Psoas muscle (tissue), 8 donors: ENCODE data around the gene CAB39. TPM values are rescaled to one million over a fixed set of nuclear protein-coding genes. Genes with fewer than 3 reads are reported as not detected.
"Not testable (repeated sequence)": the region's sequence is repeated elsewhere in the genome, so short reads cannot be mapped to it uniquely, and the experiment has no call there.

Source experiments
- ATAC-seq, 4 donors: fragments of 200-7000 bp; cut with Tn5 transposase; one replicate each; pipeline ENCODE4 v1.9.1; 2020; ENCODE audit warnings: moderate library complexity in 3 of 4, mild to moderate bottlenecking in 2 of 4
- DNase-seq, 2 donors: peaks; one replicate each; pipeline ENCODE4 v3.0.0-alpha.2; 2020
- H3K27ac ChIP-seq: fragments of 200-600 bp; one replicate; pipeline ENCODE4 v1.8.0; 2022
- H3K27me3 ChIP-seq, 3 donors: fragments of 200-600 bp in 1 of 3; one replicate each; pipeline versions ENCODE4 v1.6.1 to v1.8.0; 2013 to 2022; ENCODE audit warnings: low read length in 2 of 3, mild to moderate bottlenecking in 2 of 3, moderate library complexity in 1 of 3; ENCODE audit not compliant: insufficient read depth in 3 of 3
- H3K36me3 ChIP-seq, 2 donors: fragments of 200-600 bp in 1 of 2; one replicate each; pipeline versions ENCODE4 v1.6.1 to v1.8.0; 2013 to 2022; ENCODE audit warnings: low read depth in 1 of 2, mild to moderate bottlenecking in 1 of 2, moderate library complexity in 1 of 2; ENCODE audit not compliant: insufficient read depth in 1 of 2
- H3K4me1 ChIP-seq: fragments of 200-600 bp; one replicate; pipeline ENCODE4 v1.8.0; 2022
- H3K4me3 ChIP-seq: fragments of 200-600 bp; one replicate; pipeline ENCODE4 v1.8.0; 2022; ENCODE audit warnings: mild to moderate bottlenecking
- H3K9me3 ChIP-seq: fragments of 200-600 bp; one replicate; pipeline ENCODE4 v1.8.0; 2022
- CTCF ChIP-seq: fragments of 200-600 bp; IDR thresholded peaks from one replicate; pipeline ENCODE4 v1.8.0; 2022; ENCODE audit warnings: antibody characterized with exemption
- WGBS, 3 donors: extraction: QIAGEN DNeasy Blood & Tissue Kit; methylation state at CpG; one replicate each; pipeline versions ENCODE4 v1.1.6 to v1.1.7; 2013; 5-methylcytosine and 5-hydroxymethylcytosine counted together
- intact Hi-C, 2 donors: fragments of 100-400 bp; cut with DNase I; formaldehyde crosslinking; loops; one replicate each; pipeline versions ENCODE4 v1.11.0 to v1.14.2; 2022
- polyA plus RNA-seq, 3 donors: library from polyadenylated mRNA; stranded (reverse); fragments of 200-250 nt; gene quantifications; one replicate each; pipeline ENCODE4 v1.2.3, GENCODE V29; 2013
- total RNA-seq, 4 donors: library from RNA; stranded (reverse); fragmentation: NEBNext Ultra II Directional in 2 of 4; extraction: Animal tissue kit (Norgen Biotek cat#: 25700) in 2 of 4; gene quantifications; one replicate each; pipeline versions ENCODE4 v1.2.1 to v1.2.4, GENCODE V29; 2021 to 2023
- donor health status: healthy with polysubstance abuse.
- donor health status: DM: no; HTN: no; CAD: no; lungs with moderate emphysema.
- donor health status: Bipolar disorder and iron deficiency.
- donor health status: healthy.
- donor health status: DM: yes; HTN: yes; CAD: no.
- donor health status: DM: no; HTN: no; CAD: no.
- donor health status: DM: no; HTN: no; CAD: no.
- donor health status: DM: yes; HTN: yes; CAD: no.

CAB39 gene
- total and polyA plus RNA-seq, 7 donors: 36.0 to 166 (median 123) TPM

GRCh38 chr2:230701308-230701707 lies 11.3 kb upstream of the CAB39 start:
- ATAC-seq (no peak), DNase-seq (no peak)
- H3K4me1 ChIP-seq: no peaks in the 10 kb centered on the region
- H3K4me3 ChIP-seq: no peak overlapping the region
- intact Hi-C loops: no loop called here
- TF ChIP-seq CTCF: no peak
- no peaks in the 10 kb centered on the region for H3K36me3 ChIP-seq
- no peaks in the 10 kb centered on the region for H3K27me3 ChIP-seq
- no peaks in the 10 kb centered on the region for H3K9me3 ChIP-seq
- H3K27ac ChIP-seq: no peak overlapping the region
- 88 to 93% (median 93%) methylated on average over 3 of the region's 3 CpGs for WGBS, 3 donors

GRCh38 chr2:230702457-230702856 lies 10.2 kb upstream of the CAB39 start:
- H3K9me3 ChIP-seq, H3K27ac ChIP-seq, H3K27me3 ChIP-seq, intact Hi-C loops, ATAC-seq, H3K4me3 ChIP-seq, H3K4me1 ChIP-seq, DNase-seq, H3K36me3 ChIP-seq: not testable (repeated sequence)
- 93 to 94% (median 94%) methylated on average over 4 of the region's 4 CpGs for WGBS, 3 donors

GRCh38 chr2:230703514-230703913 lies 9.1 kb upstream of the CAB39 start:
- H3K36me3 ChIP-seq: no peaks in the 10 kb centered on the region
- no peaks in the 10 kb centered on the region for H3K9me3 ChIP-seq
- no peaks in the 10 kb centered on the region for H3K27me3 ChIP-seq
- intact Hi-C loops: no loop called here
- no peaks in the 10 kb centered on the region for H3K4me1 ChIP-seq
- no peak overlapping the region for H3K27ac ChIP-seq
- H3K4me3 ChIP-seq: no peak overlapping the region
- no peak for ATAC-seq
- no peak for DNase-seq
- TF ChIP-seq CTCF: no peak
- 81 to 91% (median 89%) methylated on average over 3 of the region's 3 CpGs for whole genome bisulfite sequencing, 3 donors

GRCh38 chr2:230706053-230706521 lies 6.6 kb upstream of the CAB39 start:
- ATAC-seq: no peak

GRCh38 chr2:230706966-230707365 lies 5.7 kb upstream of the CAB39 start:
- Histone ChIP-seq H3K4me1 (peaks cover 1% of the 10 kb centered on the region), H3K27ac (no peak overlapping the region), H3K27me3 (no peaks in the 10 kb centered on the region), H3K9me3 (no peaks in the 10 kb centered on the region), H3K4me3 (no peak overlapping the region), H3K36me3 (no peaks in the 10 kb centered on the region)
- DNase-seq (no peak), ATAC-seq (no peak)
- TF ChIP-seq CTCF: no peak
- 75 to 83% (median 80%) methylated on average over 8 of the region's 8 CpGs for WGBS, 3 donors
- intact Hi-C loops: no loop called here

More at GRCh38 chr2:230706053-230706521, 6.6 kb upstream of the CAB39 start:
- no peak for DNase-seq
- Histone ChIP-seq H3K9me3 (no peaks in the 10 kb centered on the region), H3K36me3 (no peaks in the 10 kb centered on the region), H3K4me3 (no peak overlapping the region), H3K27me3 (no peaks in the 10 kb centered on the region), H3K4me1 (no peaks in the 10 kb centered on the region), H3K27ac (no peak overlapping the region)
- TF ChIP-seq CTCF: no peak
- intact Hi-C loops: no loop called here
- 76 to 85% (median 84%) methylated on average over 3 of the region's 3 CpGs for WGBS, 3 donors
